Activated gamma-delta T cell (primary cell): ENCODE results near the gene VSTM4.

Experiments
- DNase-seq: peaks from one replicate; lab custom pipeline; 2025; lab: John Stamatoyannopoulos, UW

Gene VSTM4

DNA sequence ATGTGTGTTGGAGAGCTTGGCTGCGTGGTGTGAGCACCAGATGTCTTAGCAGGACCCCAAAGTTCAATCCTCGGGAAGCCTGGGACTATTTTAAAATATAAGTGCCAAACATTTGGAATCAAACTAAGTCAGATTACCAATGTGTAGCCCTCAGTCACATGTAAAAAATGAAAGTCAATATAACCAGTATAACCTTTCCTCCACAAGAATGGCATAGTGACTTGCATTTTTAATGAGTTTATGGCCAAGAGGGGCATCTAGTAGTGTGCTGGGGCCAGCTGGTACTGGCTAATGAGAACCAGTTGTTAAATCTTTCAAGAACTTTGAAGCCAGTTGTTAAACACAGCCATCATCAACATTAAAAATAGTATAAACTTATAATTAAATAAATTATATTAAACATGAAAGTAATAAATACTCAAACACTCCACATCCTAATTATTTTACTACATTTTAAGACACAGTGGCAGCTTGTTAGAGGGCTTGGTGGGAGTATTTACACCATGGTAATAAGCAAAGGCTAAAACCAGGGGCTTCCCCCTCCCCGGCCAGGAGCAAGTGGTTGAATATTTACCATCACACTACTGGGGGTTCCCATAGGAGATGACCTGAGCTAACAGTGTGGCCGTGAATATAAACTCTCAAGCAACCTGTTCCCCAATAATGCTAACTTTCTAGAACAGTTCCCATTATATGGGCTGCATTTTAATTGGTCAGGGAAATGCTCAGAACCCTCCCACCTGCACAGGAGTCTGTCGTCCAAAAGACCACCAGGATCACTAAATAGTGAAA is 26.4 kb upstream of the VSTM4 start:
- DNase-seq, result no peak

DNA sequence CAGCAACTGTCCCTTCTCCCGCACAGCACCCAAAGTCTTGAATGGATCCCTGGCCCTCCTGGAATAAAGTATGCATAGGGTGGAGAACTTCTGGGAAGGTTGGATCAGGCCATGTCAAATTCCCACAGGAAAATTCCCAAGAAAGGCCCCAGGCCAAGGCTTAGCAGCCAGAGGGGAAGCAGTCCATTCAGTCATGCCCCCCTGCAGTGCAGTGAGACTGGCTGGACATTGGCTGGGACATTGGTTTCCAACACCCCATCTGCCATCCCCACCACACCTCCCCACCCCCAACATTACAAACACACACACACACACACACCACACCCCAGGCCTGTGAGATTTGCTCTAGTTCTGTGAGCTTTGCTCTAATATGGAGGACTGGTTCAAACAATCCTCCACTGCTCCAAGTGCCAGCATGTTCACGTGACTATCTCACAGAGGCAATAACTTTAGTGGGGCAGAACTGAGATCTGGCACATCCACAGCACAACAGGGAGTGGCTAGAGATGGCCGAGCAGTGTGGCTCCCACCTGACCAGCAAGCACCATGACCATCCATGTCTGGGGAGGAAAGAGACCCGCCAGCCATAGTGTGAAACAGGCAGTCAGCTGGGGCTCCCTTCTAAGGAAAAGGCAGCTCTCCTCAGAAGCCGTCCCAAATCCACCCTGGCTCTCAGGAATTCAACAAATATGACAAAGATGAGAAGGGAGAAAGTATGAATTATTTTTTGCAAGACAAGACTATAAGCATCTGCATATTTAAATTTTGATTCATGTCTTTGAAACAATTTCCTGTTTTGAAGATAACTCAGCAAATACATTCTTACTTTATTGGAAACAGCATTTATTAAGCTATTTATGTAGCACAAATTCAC is 25.2 kb upstream of the VSTM4 start:
- no peak for DNase-seq

DNA sequence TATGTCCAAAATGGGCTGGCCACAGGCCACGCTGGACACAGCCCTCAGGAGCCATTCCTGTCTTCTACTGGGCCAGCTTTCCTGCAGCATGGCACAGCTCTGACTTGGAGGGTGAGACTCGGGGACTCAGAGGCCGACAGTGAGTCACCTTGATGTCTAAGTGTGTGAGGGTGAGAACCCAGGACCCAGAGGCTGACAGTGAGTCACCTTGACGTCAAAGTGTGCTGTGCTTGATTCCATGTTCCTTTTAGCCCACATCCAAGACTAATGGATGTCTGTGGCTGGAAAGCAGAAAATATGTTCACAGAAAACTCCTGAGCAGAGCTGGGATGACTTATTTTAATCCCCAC is 24.5 kb upstream of the VSTM4 start:
- no peak for DNase-seq

DNA sequence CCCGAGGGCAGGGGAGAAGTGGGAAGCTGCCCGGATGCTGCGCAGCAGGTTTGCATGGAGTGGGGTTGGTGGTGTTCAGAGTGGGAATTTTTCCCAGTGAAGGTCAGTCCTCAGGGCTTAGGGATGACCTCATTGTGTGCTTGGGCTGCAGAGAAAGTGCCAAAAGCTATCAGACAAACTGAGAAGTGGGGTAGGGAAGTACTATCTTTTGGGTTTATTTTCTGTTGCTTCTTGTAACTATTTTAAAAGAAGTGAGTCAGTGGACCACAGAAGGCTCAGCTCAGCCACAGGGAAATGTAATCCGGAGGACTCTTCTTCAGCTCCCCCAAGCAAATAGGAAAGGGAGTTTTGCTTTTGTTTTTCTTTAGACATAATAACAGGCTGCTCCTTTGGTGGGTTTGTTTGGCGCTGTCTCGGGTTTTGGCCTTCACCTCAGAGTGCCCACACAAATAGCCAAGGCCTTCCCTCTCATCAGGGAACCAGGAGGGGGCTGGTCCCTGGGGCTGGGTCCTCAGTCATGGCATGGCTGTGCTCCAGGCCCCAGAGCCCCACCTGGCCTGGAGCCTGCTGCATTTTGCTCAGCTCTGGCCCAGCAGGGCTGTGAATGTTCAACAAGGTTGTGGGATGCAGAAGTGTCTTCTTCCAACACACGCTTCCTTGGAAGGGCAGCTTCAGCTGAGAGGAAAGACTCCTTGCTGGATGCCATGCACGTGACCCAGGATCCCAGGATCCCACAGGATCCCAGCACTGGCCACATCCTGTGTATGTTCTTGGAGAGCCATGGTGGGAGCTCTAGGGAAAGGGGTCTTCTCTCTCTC is 23.9 kb upstream of the VSTM4 start:
- no peak for DNase-seq

DNA sequence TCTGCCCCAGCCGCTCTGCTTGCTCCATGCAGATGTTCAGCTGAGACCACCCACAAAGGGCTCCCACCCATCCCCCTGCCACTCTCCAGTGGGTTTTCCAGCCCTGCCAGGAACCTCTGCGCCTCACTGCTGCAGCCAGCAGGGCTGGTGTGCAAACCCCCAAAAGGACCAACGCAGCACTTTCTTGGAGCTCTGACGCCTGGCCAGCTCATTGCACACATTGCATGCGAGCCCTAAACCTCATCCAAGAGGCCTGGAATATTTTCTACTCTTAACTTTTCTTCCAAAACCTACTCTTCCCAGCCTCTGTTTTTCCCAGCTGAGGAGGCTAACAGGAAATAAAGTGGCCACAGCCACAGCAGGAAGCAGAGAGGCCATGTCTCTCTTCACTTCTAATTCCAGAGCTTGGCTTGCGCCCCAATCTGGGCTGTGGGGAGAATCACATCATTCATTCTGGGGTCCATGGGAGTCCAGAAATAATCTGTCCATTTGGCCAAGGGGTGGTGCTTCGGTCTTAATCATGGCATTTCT is 23.1 kb upstream of the VSTM4 start:
- no peak for DNase-seq

DNA sequence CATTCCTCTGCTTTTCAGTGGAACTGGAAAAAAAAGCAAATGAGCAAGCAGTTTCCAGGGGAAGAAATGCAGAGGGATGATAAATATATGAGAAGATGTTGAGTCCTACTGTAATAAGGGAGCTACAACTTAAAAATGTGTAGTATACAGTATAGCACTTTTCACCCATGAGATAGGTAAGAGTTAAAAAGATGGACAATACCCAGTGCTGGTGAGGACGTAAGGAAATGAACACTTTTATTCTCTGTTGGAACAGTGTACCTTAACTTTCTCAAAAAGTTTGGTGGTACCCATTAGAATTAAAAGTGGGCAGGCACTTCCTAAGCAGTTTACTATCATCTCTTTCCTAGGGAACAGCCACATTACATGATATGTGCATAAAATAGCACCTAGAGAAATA is 21.2 kb upstream of the VSTM4 start:
- no peak for DNase-seq

DNA sequence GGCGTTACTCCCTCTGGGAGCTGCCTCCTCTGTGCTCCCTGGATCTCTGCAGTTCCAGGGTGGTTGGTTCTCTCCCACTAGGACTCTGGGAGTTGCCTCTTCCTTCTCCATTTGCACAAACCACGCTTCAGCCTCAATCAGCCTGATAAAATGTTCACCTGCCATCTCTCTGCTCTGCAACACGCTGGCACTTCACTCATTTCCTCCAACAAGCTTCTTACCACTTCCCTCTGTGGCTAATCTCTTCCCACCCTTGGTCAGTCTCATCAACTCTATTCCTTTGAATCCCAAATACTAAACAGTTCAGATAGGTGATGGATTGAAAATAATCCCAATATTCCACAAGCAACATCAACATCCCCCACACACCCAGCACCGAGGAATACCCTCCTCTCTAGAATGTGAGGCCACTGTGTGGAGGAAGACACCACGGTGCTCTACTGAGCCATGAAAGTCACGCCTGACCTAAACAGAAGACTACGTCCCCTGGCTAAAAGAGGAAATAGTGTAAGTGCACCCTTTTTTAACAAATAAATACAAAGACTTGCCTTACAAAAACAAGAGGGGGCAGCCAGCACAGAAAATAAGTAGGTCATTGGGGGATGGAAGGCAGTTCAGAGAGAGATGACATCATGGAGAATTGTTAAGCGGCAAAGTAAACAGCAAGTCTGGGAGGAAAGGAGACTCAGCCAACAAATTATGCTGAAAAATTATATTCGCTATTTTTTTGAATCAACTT is 20.4 kb upstream of the VSTM4 start:
- DNase-seq, result no peak

DNA sequence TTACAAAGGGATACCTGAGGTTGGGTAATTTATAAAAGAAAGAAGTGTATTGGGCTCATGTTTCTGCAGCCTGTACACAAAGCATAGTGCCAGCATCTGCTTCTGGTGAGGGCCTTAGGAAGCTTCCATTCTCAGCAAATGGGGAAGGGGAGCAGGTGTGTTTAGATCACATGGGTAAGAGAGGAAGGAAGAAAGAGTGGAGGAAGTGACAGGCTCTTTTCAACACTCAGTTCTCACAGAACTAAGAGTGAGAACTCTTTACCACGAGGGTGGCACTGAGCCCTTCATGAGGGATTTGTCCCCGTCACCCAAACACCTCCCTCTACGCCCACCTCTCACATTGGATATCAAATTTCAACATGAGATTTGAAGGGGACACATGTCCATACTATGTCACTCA is 19.0 kb upstream of the VSTM4 start:
- DNase-seq, result no peak

DNA sequence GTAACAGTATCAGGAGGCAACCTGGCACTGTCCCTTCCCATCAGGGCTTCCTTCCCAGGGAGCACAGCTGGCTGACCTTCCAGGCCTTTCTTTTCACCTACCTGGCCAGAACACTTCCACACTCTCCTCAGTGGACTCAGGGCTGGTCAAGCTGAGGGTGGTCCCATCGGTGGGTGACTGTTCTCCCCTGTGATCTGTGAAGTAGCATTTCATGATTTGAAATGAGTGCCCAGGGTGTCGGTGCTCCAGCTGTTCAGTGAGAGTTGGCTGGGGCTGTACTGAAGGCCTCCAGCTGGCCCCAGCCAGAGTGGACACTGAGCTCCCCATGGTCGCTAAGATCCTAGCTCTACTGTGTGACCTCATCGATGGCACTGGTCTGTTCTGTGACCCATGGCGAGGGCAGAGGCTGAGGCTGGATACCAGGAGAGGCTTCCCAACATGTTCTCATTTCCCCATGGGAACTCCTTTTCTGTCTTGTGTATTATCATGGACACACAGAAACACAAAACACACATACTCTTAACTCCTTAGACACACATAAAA is 18.5 kb upstream of the VSTM4 start, which contains the start of gene FAM170B:
Gene FAM170B, minus strand, starts transcription at position 316 of the 543 bp plus-strand sequence. Its CDS starts 103 bp downstream, at position 213.
- no peak for DNase-seq

- no peak for DNase-seq
Observed at GRCh38 chr10:49132362-49132737, 17.0 kb upstream of the VSTM4 start.

DNA sequence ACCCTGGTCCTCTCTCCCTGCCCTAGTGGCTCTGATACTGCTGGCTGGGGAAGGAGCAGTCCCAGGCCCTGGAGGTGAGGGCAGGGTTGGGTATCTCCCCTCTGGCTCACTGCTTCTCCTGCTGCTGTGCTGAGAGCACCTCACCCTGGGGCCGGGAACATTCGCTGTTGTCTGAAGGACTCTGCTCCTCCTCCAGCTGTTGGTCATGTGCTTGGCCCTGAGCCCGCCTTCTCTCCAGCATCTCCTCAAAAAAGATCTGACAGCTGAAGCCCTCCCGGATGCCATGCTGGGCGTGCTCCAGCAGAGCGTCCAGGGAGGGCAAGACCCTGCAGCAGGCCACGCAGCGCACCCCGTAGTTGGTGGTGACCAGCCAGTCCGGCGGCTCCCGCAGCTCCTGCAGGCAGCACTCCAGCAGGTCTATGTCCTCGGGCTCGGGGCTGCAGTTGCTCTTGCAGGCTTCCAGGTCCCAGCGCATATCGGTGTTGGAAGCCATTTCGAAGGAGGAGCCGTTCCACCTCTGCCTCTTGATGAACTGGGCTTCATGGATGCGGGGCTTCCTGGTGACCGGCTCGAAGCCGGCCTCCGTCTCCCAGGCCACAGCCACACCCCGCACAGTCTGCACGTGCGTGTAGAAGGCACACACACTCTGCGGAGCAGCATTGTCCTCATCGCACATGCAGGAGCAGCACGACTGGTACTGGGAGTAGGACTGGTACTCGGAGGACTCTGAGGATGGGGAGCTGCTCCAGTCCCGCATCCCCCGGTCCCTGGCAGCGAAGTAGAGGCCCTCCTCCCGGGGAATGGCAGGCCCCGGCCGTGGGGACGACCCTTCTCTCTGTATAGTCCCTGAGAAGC is 16.4 kb upstream of the VSTM4 start:
- DNase-seq, result no peak

DNA sequence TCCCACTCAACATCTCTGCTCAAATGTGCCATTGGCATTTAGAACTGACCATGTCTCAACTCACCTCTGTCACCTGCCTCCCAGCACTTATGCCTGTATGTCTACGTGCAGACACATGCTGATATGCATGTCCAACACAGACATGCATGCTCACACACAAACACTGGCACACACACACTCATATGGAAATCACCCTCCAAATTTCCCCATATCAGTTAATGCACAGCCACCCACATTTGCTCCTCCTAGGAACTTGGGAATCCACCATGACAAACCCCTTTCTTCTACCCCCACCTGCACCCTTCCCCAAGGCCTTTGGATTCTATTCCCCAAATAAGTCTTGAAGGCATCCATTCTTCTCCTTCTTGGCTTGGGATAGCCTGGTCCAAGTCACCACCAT is 14.1 kb upstream of the VSTM4 start:
- no peak for DNase-seq

DNA sequence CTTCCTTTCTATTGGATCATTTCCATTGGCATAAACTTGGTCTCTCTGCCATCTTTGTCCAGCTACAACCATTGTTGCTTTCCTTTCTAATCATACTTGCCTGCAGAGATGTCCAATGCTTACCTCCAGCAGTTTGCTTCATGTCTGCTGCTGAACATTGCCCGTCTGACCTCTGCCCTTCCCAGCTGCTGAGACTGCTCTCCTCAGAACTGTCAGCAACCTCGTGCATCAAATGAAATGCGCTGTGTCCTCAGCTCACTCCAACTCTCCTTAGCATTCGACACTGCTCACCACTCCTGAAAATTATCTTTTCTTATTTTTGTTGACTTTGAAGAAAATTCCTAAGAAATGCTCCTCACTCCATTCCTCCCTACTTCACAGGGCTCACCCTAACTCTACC is 13.5 kb upstream of the VSTM4 start:
- DNase-seq, result no peak

GRCh38 chr10:49123981-49124950 is 8.9 kb upstream of the VSTM4 start:
- no peak for DNase-seq

GRCh38 chr10:49120911-49121310 is 5.6 kb upstream of the VSTM4 start:
- DNase-seq, result no peak

DNA sequence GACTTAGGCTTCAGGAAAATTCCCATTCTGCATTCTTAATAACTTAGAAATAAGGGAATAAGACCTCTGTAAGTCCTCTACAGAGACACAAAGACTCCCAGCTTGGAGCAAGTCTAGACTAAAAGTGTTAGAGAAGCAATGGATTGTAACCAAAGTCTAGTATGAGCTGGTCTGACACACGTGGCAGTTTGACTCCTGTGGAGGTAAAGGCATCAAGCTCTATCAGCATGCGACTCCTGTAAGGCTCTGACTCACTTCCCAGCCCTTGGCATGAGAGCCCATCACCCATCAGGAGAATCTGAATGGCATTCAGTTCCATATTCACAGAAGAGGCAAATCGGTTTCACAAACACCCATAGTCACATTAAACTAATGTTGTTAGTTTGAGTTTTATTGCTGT is 4.4 kb upstream of the VSTM4 start:
- DNase-seq, result no peak

GRCh38 chr10:49118430-49119074 is 3.2 kb upstream of the VSTM4 start:
- no peak for DNase-seq

- DNase-seq, result no peak
Observed at GRCh38 chr10:49117376-49118070, 2.2 kb upstream of the VSTM4 start.
